ENCODE data around the gene GJB4.

GRCh38 chr1:34744851-34745250 lies 14.7 kb upstream of the GJB4 start:
- TF ChIP-seq CTCF (IDR thresholded peaks at IDR 0.05) = no peak
- TF ChIP-seq SIN3A (IDR thresholded peaks at IDR 0.05; ENCODE audit: borderline replicate concordance, low read depth, low read length) = no peak
- TF ChIP-seq FOXM1 (IDR thresholded peaks at IDR 0.05; ENCODE audit: low read depth) = no peak
- no peak for TF ChIP-seq GATA2 (CRISPR knock-in tag; IDR thresholded peaks at IDR 0.05)
- TF ChIP-seq RAD21 (IDR thresholded peaks at IDR 0.05; ENCODE audit: low read length) = no peak
- no peak for TF ChIP-seq MAX (IDR thresholded peaks at IDR 0.05; ENCODE audit: low read depth)
- TF ChIP-seq IRF3 (IDR thresholded peaks at IDR 0.05; ENCODE audit: low read depth, low read length) = no peak
- no peak for TF ChIP-seq REST (IDR thresholded peaks at IDR 0.05; ENCODE audit: low read depth, low read length)
- TF ChIP-seq TAF1 (IDR thresholded peaks at IDR 0.05; ENCODE audit: borderline replicate concordance, low read depth, low read length) = no peak
- no peak for TF ChIP-seq POLR2AphosphoS5 (IDR thresholded peaks at IDR 0.05; ENCODE audit: low read depth, low read length)
- no peak for TF ChIP-seq NRF1 (IDR thresholded peaks at IDR 0.05; ENCODE audit: low read depth, low read length)
- TF ChIP-seq EP300 (IDR thresholded peaks at IDR 0.05; ENCODE audit: borderline replicate concordance in 1 of 2, low read depth in 1 of 2, low read length in 1 of 2) = no peak
- no peak for TF ChIP-seq NFIC (IDR thresholded peaks at IDR 0.05; ENCODE audit: borderline replicate concordance)
